ENCODE measurements around the gene ZNF667.

- TF ChIP-seq CTCF (IDR thresholded peaks at IDR 0.05) (no peak), POLR2AphosphoS5 (IDR thresholded peaks at IDR 0.05; ENCODE audit: low read depth, low read length) (no peak), SIN3A (IDR thresholded peaks at IDR 0.05; ENCODE audit: borderline replicate concordance, insufficient read depth, low read depth, low read length) (no peak), REST (IDR thresholded peaks at IDR 0.05; ENCODE audit: insufficient read depth in 1 of 2, low read depth in 2 of 2, low read length in 1 of 2) (no peak)
Observed at GRCh38 chr19:56474308-56474707, 2.8 kb downstream of the ZNF667 start.

Measured in Panc1 (cell line).